B cell (primary cell): ENCODE measurements around the gene UNC13C. TPM values are rescaled to one million over a fixed set of nuclear protein-coding genes. Genes with fewer than 3 reads are reported as not detected.

Source experiments
- ATAC-seq: fragments of 200-7000 bp; cut with Tn5 transposase; one replicate; pipeline ENCODE4 v1.10.0; 2021; ENCODE audit warnings: low read depth, mild to moderate bottlenecking, moderate number of reproducible peaks, moderate library complexity
- CTCF ChIA-PET: fragments of 350-600 bp; sonication (Branson Sonifier 250); formaldehyde crosslinking; loops from one replicate; lab custom pipeline; 2021; ENCODE audit warnings: antibody characterized with exemption, inconsistent platforms; lab: Charles Lee
- POLR2A ChIA-PET: fragments of 350-600 bp; sonication (Branson Sonifier 250); formaldehyde crosslinking; loops from one replicate; lab custom pipeline; 2021; ENCODE audit warnings: antibody characterized with exemption; lab: Charles Lee
- DNase-seq: peaks from one replicate; pipeline ENCODE4 v3.0.0; 2013
- H2AFZ ChIP-seq: 2 replicates; pipeline ENCODE4 v1.6.1; 2012; ENCODE audit warnings: mild to moderate bottlenecking, low read depth, low read length; ENCODE audit not compliant: insufficient read depth, poor library complexity, severe bottlenecking
- H3K27ac ChIP-seq, 2 donors: 1 replicate in 1 of 2; 2 replicates in 1 of 2; pipeline ENCODE4 v1.5.1; 2012 to 2013; ENCODE audit warnings: low read length in 2 of 2, mild to moderate bottlenecking in 2 of 2, moderate library complexity in 1 of 2
- H3K27me3 ChIP-seq, 4 experiments: fragments of 200-600 bp in 1 of 4; sonication (generic) in 1 of 4; replicated peaks in 1 of 4; 1 replicate in 2 of 4; 2 replicates in 2 of 4; pipeline versions ENCODE4 v1.6.1 to v1.7.0; 2013 to 2016; ENCODE audit warnings: low read length in 3 of 4, mild to moderate bottlenecking in 2 of 4, mixed read lengths in 1 of 4, moderate library complexity in 1 of 4; ENCODE audit not compliant: insufficient read depth in 4 of 4, control insufficient read depth in 3 of 4; ENCODE audit errors: control extremely low read depth in 1 of 4
- H3K36me3 ChIP-seq, 2 experiments: replicated peaks in 1 of 2; 1 replicate in 1 of 2; 2 replicates in 1 of 2; pipeline versions ENCODE4 v1.6.1 to v1.7.1; 2013; ENCODE audit warnings: low read length in 1 of 2; ENCODE audit not compliant: insufficient read depth in 2 of 2, control insufficient read depth in 1 of 2; ENCODE audit errors: control extremely low read depth in 1 of 2, extremely low read depth in 1 of 2
- H3K4me1 ChIP-seq, 2 donors: fragments of 200-600 bp in 1 of 2; sonication (generic) in 1 of 2; 1 replicate in 1 of 2; 2 replicates in 1 of 2; pipeline versions ENCODE4 v1.5.1 to v1.6.1; 2013 to 2017; ENCODE audit warnings: low read length in 2 of 2; ENCODE audit not compliant: control insufficient read depth in 2 of 2, insufficient read depth in 2 of 2
- H3K4me2 ChIP-seq: replicated peaks from 2 replicates; pipeline ENCODE3; 2012; ENCODE audit warnings: mild to moderate bottlenecking, low read depth, low read length; ENCODE audit not compliant: poor library complexity, severe bottlenecking
- H3K4me3 ChIP-seq, 5 experiments: fragments of 200-600 bp in 1 of 5; sonication (generic) in 1 of 5; 1 replicate in 3 of 5; 2 replicates in 2 of 5; pipeline versions ENCODE4 v1.5.1 to v1.7.0; 2011 to 2016; ENCODE audit warnings: low read length in 4 of 5, mild to moderate bottlenecking in 4 of 5, low read depth in 2 of 5, control low read depth in 1 of 5, moderate library complexity in 1 of 5; ENCODE audit not compliant: insufficient read depth in 1 of 5; ENCODE audit errors: control extremely low read depth in 1 of 5, extremely low read depth in 1 of 5
- H3K79me2 ChIP-seq: fragments of 200-600 bp; sonication (generic); one replicate; pipeline ENCODE4 v1.6.0; 2016; ENCODE audit warnings: low read length; ENCODE audit not compliant: control insufficient read depth, insufficient read depth
- H3K9ac ChIP-seq: fragments of 200-600 bp; sonication (generic); 2 replicates; pipeline ENCODE4 v1.6.1; 2017; ENCODE audit warnings: mild to moderate bottlenecking, low read length, moderate library complexity
- H3K9me3 ChIP-seq, 3 donors: one replicate each; pipeline versions ENCODE4 v1.6.1 to v1.7.1; 2013; ENCODE audit warnings: low read length in 2 of 3; ENCODE audit not compliant: control insufficient read depth in 2 of 3, insufficient read depth in 1 of 3; ENCODE audit errors: control extremely low read depth in 1 of 3
- H4K20me1 ChIP-seq: 2 replicates; pipeline ENCODE4 v1.6.0; 2012; ENCODE audit warnings: mild to moderate bottlenecking, low read length; ENCODE audit not compliant: insufficient read depth, control insufficient read depth, poor library complexity, severe bottlenecking
- H3K27ac Mint-ChIP-seq: one replicate; pipeline ENCODE4 v1.8.0; 2021; ENCODE audit warnings: mixed read lengths
- H3K27me3 Mint-ChIP-seq: one replicate; pipeline ENCODE4 v1.8.0; 2021; ENCODE audit warnings: mixed read lengths
- H3K4me1 Mint-ChIP-seq: one replicate; pipeline ENCODE4 v1.8.0; 2021; ENCODE audit warnings: mixed read lengths
- H3K4me3 Mint-ChIP-seq: one replicate; pipeline ENCODE4 v1.8.0; 2021; ENCODE audit warnings: mixed read lengths
- H3K9me3 Mint-ChIP-seq: one replicate; pipeline ENCODE4 v1.8.0; 2022; ENCODE audit warnings: mixed read lengths; ENCODE audit not compliant: insufficient read depth
- EZH2 ChIP-seq: IDR thresholded peaks from 2 replicates; pipeline ENCODE4 v1.6.1; 2012; ENCODE audit warnings: borderline replicate concordance, low read depth, mild to moderate bottlenecking, moderate library complexity, low read length; ENCODE audit not compliant: insufficient read depth, poor library complexity, severe bottlenecking
- WGBS: methylation state at CpG from one replicate; pipeline ENCODE4 v1.1.5; 2013; ENCODE audit warnings: missing lambda C conversion rate; ENCODE audit not compliant: insufficient coverage; 5-methylcytosine and 5-hydroxymethylcytosine counted together
- intact Hi-C: fragments of 100-400 bp; cut with micrococcal nuclease; formaldehyde crosslinking; loops from one replicate; pipeline ENCODE4 v1.10.0; 2022
- polyA plus RNA-seq: library from polyadenylated mRNA; depleted of rRNA; stranded (reverse); fragments of >200 nt; gene quantifications from 2 replicates; pipeline ENCODE4 v1.2.3, GENCODE V29; 2012
- total RNA-seq, 2 donors: library from RNA; stranded (reverse); fragments of 120-200 nt in 1 of 2; gene quantifications; 1 replicate in 1 of 2; 2 replicates in 1 of 2; pipeline versions ENCODE4 v1.2.3 to v1.2.4, GENCODE V29; 2013 to 2022
- TF ChIP-seq, protein P1 (sequence below): fragments of 200-600 bp; IDR thresholded peaks from one replicate; pipeline ENCODE4 v1.8.0; 2022; ENCODE audit warnings: antibody characterized with exemption, mild to moderate bottlenecking

The UNC13C gene
- total and polyA plus RNA-seq, 2 donors (not counting 1 experiment from before 2014, with no cell fraction given) = not detected

DNA sequence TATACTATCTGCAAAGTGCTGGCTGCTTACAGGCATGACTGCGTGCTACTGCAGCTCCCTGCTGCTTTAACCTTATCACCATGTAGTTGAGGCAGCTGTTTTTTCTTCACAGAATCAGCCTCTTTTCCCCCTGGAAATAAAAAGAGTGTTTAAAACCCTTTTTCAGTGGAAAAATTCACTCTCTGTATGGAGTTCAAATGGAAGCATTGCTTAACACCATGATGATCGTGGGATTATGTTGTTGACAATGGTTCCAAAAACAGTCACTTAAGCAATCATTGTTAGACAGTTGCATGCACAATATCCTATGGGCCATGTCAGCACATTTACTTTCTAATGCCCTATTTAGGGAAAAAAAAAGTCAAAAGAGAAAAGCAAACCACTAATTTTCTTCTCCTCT, 536.4 kb downstream of the UNC13C start:
- Mint-ChIP-seq H3K9me3 (no peaks in the 10 kb centered on the region), H3K4me1 (peaks cover 4% of the 10 kb centered on the region), H3K27ac (no peak overlapping the region), H3K4me3 (no peak overlapping the region), H3K27me3 (no peaks in the 10 kb centered on the region)
- DNase-seq (no peak), ATAC-seq (no peak)
- no peaks in the 10 kb centered on the region for H3K36me3 ChIP-seq
- no peak overlapping the region for H3K4me3 ChIP-seq
- TF ChIP-seq, protein P1, sequence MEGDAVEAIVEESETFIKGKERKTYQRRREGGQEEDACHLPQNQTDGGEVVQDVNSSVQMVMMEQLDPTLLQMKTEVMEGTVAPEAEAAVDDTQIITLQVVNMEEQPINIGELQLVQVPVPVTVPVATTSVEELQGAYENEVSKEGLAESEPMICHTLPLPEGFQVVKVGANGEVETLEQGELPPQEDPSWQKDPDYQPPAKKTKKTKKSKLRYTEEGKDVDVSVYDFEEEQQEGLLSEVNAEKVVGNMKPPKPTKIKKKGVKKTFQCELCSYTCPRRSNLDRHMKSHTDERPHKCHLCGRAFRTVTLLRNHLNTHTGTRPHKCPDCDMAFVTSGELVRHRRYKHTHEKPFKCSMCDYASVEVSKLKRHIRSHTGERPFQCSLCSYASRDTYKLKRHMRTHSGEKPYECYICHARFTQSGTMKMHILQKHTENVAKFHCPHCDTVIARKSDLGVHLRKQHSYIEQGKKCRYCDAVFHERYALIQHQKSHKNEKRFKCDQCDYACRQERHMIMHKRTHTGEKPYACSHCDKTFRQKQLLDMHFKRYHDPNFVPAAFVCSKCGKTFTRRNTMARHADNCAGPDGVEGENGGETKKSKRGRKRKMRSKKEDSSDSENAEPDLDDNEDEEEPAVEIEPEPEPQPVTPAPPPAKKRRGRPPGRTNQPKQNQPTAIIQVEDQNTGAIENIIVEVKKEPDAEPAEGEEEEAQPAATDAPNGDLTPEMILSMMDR = no peak
- TF ChIP-seq EZH2 = no peak
- H3K4me1 ChIP-seq = no peaks in the 10 kb centered on the region
- intact Hi-C loops = no loop called here
- no peak overlapping the region for H2AFZ ChIP-seq
- H3K79me2 ChIP-seq = no peaks in the 10 kb centered on the region
- 100% methylated on average over 1 of the region's 2 CpGs for WGBS
- no peak overlapping the region for H3K9ac ChIP-seq
- POLR2A ChIA-PET = no interaction called here
- no peaks in the 10 kb centered on the region for H4K20me1 ChIP-seq
- H3K27ac ChIP-seq = no peak overlapping the region
- H3K27me3 ChIP-seq = no peaks in the 10 kb centered on the region
- no peaks in the 10 kb centered on the region for H3K9me3 ChIP-seq
- H3K4me2 ChIP-seq = no peak overlapping the region
- CTCF ChIA-PET = no interaction called here

DNA sequence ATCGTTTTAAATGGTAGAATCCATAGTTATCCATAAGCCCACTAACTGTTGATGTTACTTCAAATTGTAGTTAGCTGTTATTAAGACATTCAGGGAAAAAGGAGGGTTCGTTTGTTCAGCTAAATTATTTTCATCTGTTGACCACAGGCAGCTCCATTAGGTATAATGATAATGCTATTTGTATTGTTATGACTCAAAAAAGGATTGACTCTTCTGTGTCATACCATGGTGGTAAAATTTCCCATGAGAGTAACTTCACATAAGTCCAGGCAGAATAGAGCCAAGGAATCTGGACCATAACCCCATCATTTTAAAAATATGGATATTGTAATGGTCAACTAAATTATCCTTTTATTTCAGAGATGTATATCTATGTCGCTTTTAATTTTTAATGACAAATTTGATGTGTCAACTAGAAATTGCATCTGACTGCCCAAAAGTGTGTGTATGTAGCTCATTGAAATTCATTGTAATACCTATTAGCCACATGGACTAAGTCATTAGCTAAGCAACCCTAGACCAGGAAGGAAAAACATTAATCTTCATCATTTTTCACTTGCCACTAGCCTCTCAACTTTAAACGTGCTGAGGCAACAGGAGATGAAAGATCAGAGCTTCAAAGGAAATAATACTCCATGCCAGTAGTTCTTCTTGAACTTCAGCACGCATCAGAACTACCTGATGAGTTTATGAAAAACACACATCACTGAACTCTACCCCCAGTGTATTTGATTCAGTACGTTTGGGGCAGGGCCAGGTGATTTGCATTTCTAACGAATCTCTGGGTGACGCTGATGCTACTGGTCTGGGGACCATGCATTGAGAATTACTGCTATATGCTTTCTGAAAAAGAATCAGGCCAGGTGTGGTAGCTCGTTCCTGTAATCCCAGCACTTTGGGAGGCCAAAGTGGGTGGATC, 537.7 kb downstream of the UNC13C start:
- Histone ChIP-seq H3K27ac (no peak overlapping the region), H3K4me3 (no peak overlapping the region), H4K20me1 (no peaks in the 10 kb centered on the region), H3K79me2 (no peaks in the 10 kb centered on the region), H3K9ac (no peak overlapping the region), H3K4me1 (no peaks in the 10 kb centered on the region), H2AFZ (no peak overlapping the region), H3K27me3 (no peaks in the 10 kb centered on the region), H3K4me2 (no peak overlapping the region), H3K36me3 (no peaks in the 10 kb centered on the region), H3K9me3 (no peaks in the 10 kb centered on the region)
- H3K4me1 Mint-ChIP-seq = peaks cover 7% of the 10 kb centered on the region
- H3K9me3 Mint-ChIP-seq = no peaks in the 10 kb centered on the region
- ATAC-seq = no peak
- DNase-seq = no peak
- intact Hi-C loops = no loop called here
- H3K4me3 Mint-ChIP-seq = no peak overlapping the region
- H3K27ac Mint-ChIP-seq = no peak overlapping the region
- TF ChIP-seq EZH2 = no peak
- TF ChIP-seq, protein P1 = no peak
- ChIA-PET POLR2A (no interaction called here), CTCF (no interaction called here)
- 61% methylated on average over 4 of the region's 9 CpGs for WGBS
- H3K27me3 Mint-ChIP-seq = no peaks in the 10 kb centered on the region
